ENCODE results near the gene KCNA10. TPM values are rescaled to one million over a fixed set of nuclear protein-coding genes. Genes with fewer than 3 reads are reported as not detected.

The KCNA10 gene
- total and polyA plus RNA-seq, 2 of the 13 experiments (the other 11 are each of a cell fraction or from before 2014, with no cell fraction given): not detected

DNA sequence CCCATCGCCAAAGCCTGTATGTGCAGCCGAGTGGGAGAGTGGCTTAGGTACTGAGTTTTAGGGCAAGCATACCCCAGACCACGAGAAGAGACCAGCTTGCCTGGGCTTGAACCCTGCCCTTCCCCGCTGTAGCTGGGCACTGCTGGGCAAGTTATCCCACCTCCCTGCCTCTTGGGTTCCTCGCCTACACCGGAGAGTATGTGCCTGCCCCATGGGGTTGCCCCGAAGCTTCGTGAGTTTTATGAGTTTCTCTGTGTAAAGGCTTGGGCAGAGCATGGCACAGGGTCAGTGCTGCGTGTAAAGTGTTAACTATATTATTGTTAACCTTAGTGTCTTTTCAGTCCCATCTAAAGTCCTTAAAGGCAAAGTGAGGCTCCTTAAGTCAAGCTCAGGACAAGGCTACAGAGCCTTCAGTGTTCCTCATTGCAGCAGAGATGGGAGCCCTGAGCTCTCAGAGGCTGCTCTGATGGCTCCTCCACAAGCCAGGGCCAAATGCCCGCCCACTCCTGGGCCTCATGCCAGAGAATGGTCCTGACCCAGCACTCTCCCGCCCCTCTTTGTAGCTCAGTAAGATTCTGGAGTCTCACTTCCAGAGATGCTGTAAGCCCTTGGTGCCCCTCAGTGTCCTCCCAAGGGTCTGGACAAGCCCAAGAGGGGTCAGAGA is 37.0 kb upstream of the KCNA10 start:
- ATAC-seq (peak; percentile 60), DNase-seq (ENCODE audit: low spot score) (no peak), FAIRE-seq (no peak)
- H3K36me3 ChIP-seq (replicated peaks in 1 of 2; ENCODE audit: control insufficient read depth in 1 of 2, insufficient read depth in 2 of 2, low read length in 2 of 2): no peaks in the 10 kb centered on the region
- TF ChIP-seq AKAP8 (CRISPR knock-in tag; IDR thresholded peaks at IDR 0.05): no peak
- no peak for TF ChIP-seq ZNF263 (CRISPR knock-in tag; IDR thresholded peaks at IDR 0.05)
- TF ChIP-seq, protein P1, sequence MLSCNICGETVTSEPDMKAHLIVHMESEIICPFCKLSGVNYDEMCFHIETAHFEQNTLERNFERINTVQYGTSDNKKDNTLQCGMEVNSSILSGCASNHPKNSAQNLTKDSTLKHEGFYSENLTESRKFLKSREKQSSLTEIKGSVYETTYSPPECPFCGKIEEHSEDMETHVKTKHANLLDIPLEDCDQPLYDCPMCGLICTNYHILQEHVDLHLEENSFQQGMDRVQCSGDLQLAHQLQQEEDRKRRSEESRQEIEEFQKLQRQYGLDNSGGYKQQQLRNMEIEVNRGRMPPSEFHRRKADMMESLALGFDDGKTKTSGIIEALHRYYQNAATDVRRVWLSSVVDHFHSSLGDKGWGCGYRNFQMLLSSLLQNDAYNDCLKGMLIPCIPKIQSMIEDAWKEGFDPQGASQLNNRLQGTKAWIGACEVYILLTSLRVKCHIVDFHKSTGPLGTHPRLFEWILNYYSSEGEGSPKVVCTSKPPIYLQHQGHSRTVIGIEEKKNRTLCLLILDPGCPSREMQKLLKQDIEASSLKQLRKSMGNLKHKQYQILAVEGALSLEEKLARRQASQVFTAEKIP (CRISPR knock-in tag; IDR thresholded peaks at IDR 0.05; ENCODE audit: borderline replicate concordance): no peak
- TF ChIP-seq, protein P2, sequence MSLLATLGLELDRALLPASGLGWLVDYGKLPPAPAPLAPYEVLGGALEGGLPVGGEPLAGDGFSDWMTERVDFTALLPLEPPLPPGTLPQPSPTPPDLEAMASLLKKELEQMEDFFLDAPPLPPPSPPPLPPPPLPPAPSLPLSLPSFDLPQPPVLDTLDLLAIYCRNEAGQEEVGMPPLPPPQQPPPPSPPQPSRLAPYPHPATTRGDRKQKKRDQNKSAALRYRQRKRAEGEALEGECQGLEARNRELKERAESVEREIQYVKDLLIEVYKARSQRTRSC (CRISPR knock-in tag; IDR thresholded peaks at IDR 0.05; ENCODE audit: low read depth): no peak
- no peak for TF ChIP-seq NPAS2 (CRISPR knock-in tag; IDR thresholded peaks at IDR 0.05; ENCODE audit: borderline replicate concordance)
- no peak for TF ChIP-seq ZNF672 (CRISPR knock-in tag; IDR thresholded peaks at IDR 0.05)
- TF ChIP-seq ZNF558 (CRISPR knock-in tag; IDR thresholded peaks at IDR 0.05; ENCODE audit: borderline replicate concordance): no peak
- TF ChIP-seq, protein P3, sequence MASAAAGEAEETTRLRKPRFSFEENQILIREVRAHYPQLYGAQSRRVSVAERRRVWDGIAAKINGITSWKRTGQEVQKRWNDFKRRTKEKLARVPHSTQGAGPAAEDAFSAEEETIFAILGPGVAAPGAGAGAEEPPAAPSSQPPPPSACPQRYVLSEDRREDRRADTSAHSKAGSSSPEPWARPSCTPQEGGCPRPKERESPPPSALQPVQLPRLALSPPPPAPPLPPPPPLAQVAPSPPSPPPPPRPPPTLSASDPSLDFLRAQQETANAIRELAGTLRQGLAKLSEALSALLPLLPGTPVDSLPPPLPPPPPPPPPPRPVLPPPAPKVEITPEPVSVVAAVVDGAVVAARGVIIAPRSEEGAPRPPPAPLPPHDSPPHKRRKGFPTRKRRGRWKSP (CRISPR knock-in tag; IDR thresholded peaks at IDR 0.05): no peak
- no peak for TF ChIP-seq ZNF891 (CRISPR knock-in tag; IDR thresholded peaks at IDR 0.05)
- TF ChIP-seq, protein P4, sequence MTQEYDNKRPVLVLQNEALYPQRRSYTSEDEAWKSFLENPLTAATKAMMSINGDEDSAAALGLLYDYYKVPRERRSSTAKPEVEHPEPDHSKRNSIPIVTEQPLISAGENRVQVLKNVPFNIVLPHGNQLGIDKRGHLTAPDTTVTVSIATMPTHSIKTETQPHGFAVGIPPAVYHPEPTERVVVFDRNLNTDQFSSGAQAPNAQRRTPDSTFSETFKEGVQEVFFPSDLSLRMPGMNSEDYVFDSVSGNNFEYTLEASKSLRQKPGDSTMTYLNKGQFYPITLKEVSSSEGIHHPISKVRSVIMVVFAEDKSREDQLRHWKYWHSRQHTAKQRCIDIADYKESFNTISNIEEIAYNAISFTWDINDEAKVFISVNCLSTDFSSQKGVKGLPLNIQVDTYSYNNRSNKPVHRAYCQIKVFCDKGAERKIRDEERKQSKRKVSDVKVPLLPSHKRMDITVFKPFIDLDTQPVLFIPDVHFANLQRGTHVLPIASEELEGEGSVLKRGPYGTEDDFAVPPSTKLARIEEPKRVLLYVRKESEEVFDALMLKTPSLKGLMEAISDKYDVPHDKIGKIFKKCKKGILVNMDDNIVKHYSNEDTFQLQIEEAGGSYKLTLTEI (CRISPR knock-in tag; conservative IDR thresholded peaks at IDR 0.05): no peak
- TF ChIP-seq ZNF274 (CRISPR knock-in tag; IDR thresholded peaks at IDR 0.05): no peak
- TF ChIP-seq, protein P5, sequence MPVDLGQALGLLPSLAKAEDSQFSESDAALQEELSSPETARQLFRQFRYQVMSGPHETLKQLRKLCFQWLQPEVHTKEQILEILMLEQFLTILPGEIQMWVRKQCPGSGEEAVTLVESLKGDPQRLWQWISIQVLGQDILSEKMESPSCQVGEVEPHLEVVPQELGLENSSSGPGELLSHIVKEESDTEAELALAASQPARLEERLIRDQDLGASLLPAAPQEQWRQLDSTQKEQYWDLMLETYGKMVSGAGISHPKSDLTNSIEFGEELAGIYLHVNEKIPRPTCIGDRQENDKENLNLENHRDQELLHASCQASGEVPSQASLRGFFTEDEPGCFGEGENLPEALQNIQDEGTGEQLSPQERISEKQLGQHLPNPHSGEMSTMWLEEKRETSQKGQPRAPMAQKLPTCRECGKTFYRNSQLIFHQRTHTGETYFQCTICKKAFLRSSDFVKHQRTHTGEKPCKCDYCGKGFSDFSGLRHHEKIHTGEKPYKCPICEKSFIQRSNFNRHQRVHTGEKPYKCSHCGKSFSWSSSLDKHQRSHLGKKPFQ (CRISPR knock-in tag; IDR thresholded peaks at IDR 0.05; ENCODE audit: insufficient replicate concordance): no peak
- in situ Hi-C loops (cut with HindIII; ENCODE audit: extremely low pct_ligation_motif_present, low pct_unique_long_range_greater_than_20kb): loop anchor here (5.0 kb wide), 1 partner anchor 56 kb away; no protein-coding TSS in a partner anchor
- intact Hi-C loops (cut with micrococcal nuclease; ENCODE audit: unreplicated experiment): loop anchor here (1.0 kb wide), 1 partner anchor 59 kb away; no protein-coding TSS in a partner anchor
- H2AFZ ChIP-seq (ENCODE audit: low read length): no peak overlapping the region
- H4K20me1 ChIP-seq (ENCODE audit: insufficient read depth, low read length): peaks cover 8% of the 10 kb centered on the region; the same call in 1 of the 2 replicates
- peaks cover 4 to 25% of the 10 kb centered on the region in 2 experiments; a peak in 4 of 5 replicates for H3K27me3 ChIP-seq (ENCODE audit: control insufficient read depth in 1 of 2, insufficient read depth in 2 of 2, low read length in 2 of 2)
- ChIA-PET POLR2A (no interaction called here), CTCF (ENCODE audit: low intra/inter-chr PET ratio, low total read pairs) (interaction anchor here (1.3 to 1.8 kb wide), 2 partner anchors 60 to 64 kb away, joined by 4 to 15 read pairs; no protein-coding TSS in a partner anchor)
- no peak overlapping the region for H3K27ac ChIP-seq (ENCODE audit: extremely low read length, insufficient read depth, low read length)
- H3K4me2 ChIP-seq (ENCODE audit: low read depth, low read length): peak overlapping the region; percentile 74
- peak overlapping the region in 1 of 3 experiments; percentile 61; a peak in 1 of 6 replicates for H3K4me3 ChIP-seq (replicated peaks in 1 of 3; ENCODE audit: insufficient read depth in 1 of 3, low read depth in 2 of 3, low read length in 3 of 3)
- WGBS (ENCODE audit: low lambda C conversion rate): 41% methylated on average over 5 of the region's 11 CpGs
- no TSS peak for BruUV-seq (replicated peaks)
- H3K79me2 ChIP-seq (ENCODE audit: insufficient read depth, low read length): no peaks in the 10 kb centered on the region
- H3K9me3 ChIP-seq (ENCODE audit: low read length): no peaks in the 10 kb centered on the region
- no peaks in the 10 kb centered on the region for H3K4me1 ChIP-seq (ENCODE audit: insufficient read depth, low read length)
- H3K9ac ChIP-seq (ENCODE audit: insufficient read depth, low read depth, low read length): no peak overlapping the region

All from HepG2 (cell line).